HepG2 (cell line): ENCODE data around the gene PCGF2. TPM values are rescaled to one million over a fixed set of nuclear protein-coding genes. Genes with fewer than 3 reads are reported as not detected.

Source experiments
- AKAP8 ChIP-seq: sonication (generic); formaldehyde crosslinking; IDR thresholded peaks from 2 replicates; pipeline ENCODE4 v1.5.1; 2020; ENCODE audit warnings: mild to moderate bottlenecking, missing genetic modification reagents
- ASH2L ChIP-seq: fragments of 300-600, 200-600 bp; sonication (generic); IDR thresholded peaks from 2 replicates; pipeline ENCODE4 v1.7.0; 2017; ENCODE audit warnings: low read depth, mild to moderate bottlenecking, moderate library complexity, mixed read lengths, low read length; ENCODE audit not compliant: insufficient read length
- BCL6 ChIP-seq: IDR thresholded peaks from 2 replicates; pipeline ENCODE4 v1.6.1; 2016; ENCODE audit warnings: missing genetic modification reagents, missing compliant biosample characterization
- CEBPB ChIP-seq: IDR thresholded peaks from 2 replicates; pipeline ENCODE4 v1.6.1; 2011; ENCODE audit warnings: low read depth, low read length, improper control_type of control experiment, borderline replicate concordance
- KAT8 ChIP-seq: IDR thresholded peaks from 2 replicates; pipeline ENCODE4 v1.6.1; 2016; ENCODE audit warnings: missing genetic modification reagents, missing compliant biosample characterization
- NFE2 ChIP-seq: sonication (generic); formaldehyde crosslinking; IDR thresholded peaks from 2 replicates; pipeline ENCODE4 v1.4.0; 2020; ENCODE audit warnings: missing genetic modification reagents
- NR2F2 ChIP-seq: IDR thresholded peaks from 2 replicates; pipeline ENCODE4 v1.6.1; 2012; ENCODE audit warnings: low read depth, inconsistent platforms, borderline replicate concordance
- POLR2AphosphoS2 ChIP-seq: IDR thresholded peaks from 2 replicates; pipeline ENCODE4 v1.6.1; 2011; ENCODE audit warnings: low read depth, low read length, improper control_type of control experiment
- PRMT3 ChIP-seq: sonication (generic); formaldehyde crosslinking; IDR thresholded peaks from 2 replicates; pipeline ENCODE4 v1.8.1; 2022; ENCODE audit warnings: low read depth, mild to moderate bottlenecking, moderate library complexity, missing genetic modification reagents, borderline replicate concordance
- RNF2 ChIP-seq: fragments of 450-650 bp; conservative IDR thresholded peaks from 2 replicates; pipeline ENCODE4 v1.6.1; 2016; ENCODE audit warnings: low read depth
- ZFP1 ChIP-seq: IDR thresholded peaks from 2 replicates; pipeline ENCODE4 v1.6.1; 2016
- ZNF234 ChIP-seq: sonication (generic); formaldehyde crosslinking; conservative IDR thresholded peaks from 2 replicates; pipeline ENCODE4 v1.5.1; 2020; ENCODE audit warnings: mild to moderate bottlenecking, missing genetic modification reagents
- ZNF354B ChIP-seq: sonication (generic); formaldehyde crosslinking; IDR thresholded peaks from 2 replicates; pipeline ENCODE4 v1.8.0; 2022; ENCODE audit warnings: mild to moderate bottlenecking, missing genetic modification reagents
- ZNF547 ChIP-seq: sonication (generic); formaldehyde crosslinking; IDR thresholded peaks from 2 replicates; pipeline ENCODE4 v1.5.1; 2020; ENCODE audit warnings: mild to moderate bottlenecking, missing genetic modification reagents
- polyA plus RNA-seq, 8 experiments: library from polyadenylated mRNA; depleted of rRNA in 3 of 8; stranded (reverse) in 7 of 8; unstranded in 1 of 8; fragments of >200 nt; fragmentation: Illumina TruSeq in 4 of 8; extraction: Trizol in 4 of 8; gene quantifications; 2 replicates each; pipeline versions ENCODE4 v1.2.1 to v1.2.3, GENCODE V29; 2011 to 2016; ENCODE audit warnings: low read depth in 4 of 8, missing spikeins in 1 of 8, mixed read lengths in 1 of 8; ENCODE audit not compliant: insufficient read depth in 1 of 8
- total RNA-seq, 5 experiments: library from RNA; depleted of rRNA; stranded (reverse); fragments of >200 nt; fragmentation: Illumina TruSeq; extraction: Trizol; gene quantifications; 2 replicates each; pipeline ENCODE4 v1.2.3, GENCODE V29; 2016; ENCODE audit warnings: low read depth in 1 of 5
- TF ChIP-seq, protein P1 (sequence below): sonication (generic); formaldehyde crosslinking; IDR thresholded peaks from 2 replicates; pipeline ENCODE4 v1.5.1; 2020; ENCODE audit warnings: missing genetic modification reagents, mild to moderate bottlenecking, borderline replicate concordance
- TF ChIP-seq, protein P2 (sequence below): sonication (generic); formaldehyde crosslinking; IDR thresholded peaks from 2 replicates; pipeline ENCODE4 v1.4.0; 2020; ENCODE audit warnings: missing genetic modification reagents, borderline replicate concordance
- TF ChIP-seq, protein P3 (sequence below): sonication (generic); formaldehyde crosslinking; IDR thresholded peaks from 2 replicates; pipeline ENCODE4 v1.5.0; 2020; ENCODE audit warnings: missing genetic modification reagents
- TF ChIP-seq, protein P4 (sequence below): sonication (generic); formaldehyde crosslinking; IDR thresholded peaks from 2 replicates; pipeline ENCODE4 v1.8.0; 2022; ENCODE audit warnings: mild to moderate bottlenecking, missing genetic modification reagents, moderate library complexity

The PCGF2 gene
- total and polyA plus RNA-seq, 2 of the 13 experiments (the other 11 are each of a cell fraction or from before 2014, with no cell fraction given) = 11.6 to 29.4 TPM

DNA sequence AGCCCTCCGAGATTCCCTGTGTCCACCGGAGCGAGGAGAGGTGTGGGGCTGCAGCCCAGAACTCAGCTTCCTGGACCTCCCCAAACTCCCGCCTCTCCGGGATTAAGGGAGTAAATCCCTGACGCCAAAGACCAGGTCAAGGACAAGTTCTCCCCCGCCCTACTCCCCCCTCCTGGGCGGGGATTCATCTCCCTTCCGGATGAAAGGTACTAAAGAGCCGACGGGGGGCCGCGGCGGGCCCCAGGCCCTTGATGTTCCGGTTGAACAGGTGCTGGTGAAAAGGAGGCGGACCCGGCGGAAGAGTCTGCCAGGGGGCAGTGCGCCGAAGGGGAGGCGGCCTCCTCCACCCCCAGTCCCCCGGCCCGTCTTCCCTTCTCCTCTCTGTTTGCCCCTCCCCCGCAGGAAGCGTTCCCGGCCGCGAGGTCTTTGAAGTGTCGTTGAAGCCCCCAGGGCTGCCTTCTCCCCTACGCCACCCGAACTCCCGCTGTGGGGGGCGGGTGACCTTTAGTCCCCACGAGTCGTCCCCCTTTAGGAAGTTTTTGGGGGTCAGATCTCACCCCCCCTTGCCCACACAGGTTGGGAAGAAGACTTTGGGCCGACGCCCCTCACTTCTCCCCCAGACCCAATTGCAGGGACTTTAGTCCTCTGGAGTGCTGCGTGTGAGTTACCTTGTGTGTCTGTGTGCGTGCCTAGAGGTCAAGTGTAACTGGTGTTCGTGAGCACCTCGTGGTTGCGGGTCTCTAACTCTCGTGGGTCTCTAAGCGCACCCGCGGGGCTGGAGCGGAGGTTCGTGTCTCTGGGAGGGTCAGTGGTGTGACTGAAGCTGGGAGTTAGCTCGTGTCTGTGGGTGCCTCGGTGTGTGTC lies 44.2 kb downstream of the PCGF2 start (continued):
- TF ChIP-seq, protein P1, sequence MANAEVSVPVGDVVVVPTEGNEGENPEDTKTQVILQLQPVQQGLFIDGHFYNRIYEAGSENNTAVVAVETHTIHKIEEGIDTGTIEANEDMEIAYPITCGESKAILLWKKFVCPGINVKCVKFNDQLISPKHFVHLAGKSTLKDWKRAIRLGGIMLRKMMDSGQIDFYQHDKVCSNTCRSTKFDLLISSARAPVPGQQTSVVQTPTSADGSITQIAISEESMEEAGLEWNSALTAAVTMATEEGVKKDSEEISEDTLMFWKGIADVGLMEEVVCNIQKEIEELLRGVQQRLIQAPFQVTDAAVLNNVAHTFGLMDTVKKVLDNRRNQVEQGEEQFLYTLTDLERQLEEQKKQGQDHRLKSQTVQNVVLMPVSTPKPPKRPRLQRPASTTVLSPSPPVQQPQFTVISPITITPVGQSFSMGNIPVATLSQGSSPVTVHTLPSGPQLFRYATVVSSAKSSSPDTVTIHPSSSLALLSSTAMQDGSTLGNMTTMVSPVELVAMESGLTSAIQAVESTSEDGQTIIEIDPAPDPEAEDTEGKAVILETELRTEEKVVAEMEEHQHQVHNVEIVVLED (CRISPR knock-in tag) = peak; percentile 77
- peak; percentile 93 for TF ChIP-seq NR2F2
- peak; percentile 44; the same call in 1 of the 2 replicates for TF ChIP-seq PRMT3 (CRISPR knock-in tag)
- TF ChIP-seq AKAP8 (CRISPR knock-in tag) = peak; percentile 94; the same call in 1 of the 2 replicates
- no peak for TF ChIP-seq POLR2AphosphoS2
- no peak for TF ChIP-seq ZNF234 (CRISPR knock-in tag)
- TF ChIP-seq ASH2L = peak; percentile 94
- TF ChIP-seq, protein P2, sequence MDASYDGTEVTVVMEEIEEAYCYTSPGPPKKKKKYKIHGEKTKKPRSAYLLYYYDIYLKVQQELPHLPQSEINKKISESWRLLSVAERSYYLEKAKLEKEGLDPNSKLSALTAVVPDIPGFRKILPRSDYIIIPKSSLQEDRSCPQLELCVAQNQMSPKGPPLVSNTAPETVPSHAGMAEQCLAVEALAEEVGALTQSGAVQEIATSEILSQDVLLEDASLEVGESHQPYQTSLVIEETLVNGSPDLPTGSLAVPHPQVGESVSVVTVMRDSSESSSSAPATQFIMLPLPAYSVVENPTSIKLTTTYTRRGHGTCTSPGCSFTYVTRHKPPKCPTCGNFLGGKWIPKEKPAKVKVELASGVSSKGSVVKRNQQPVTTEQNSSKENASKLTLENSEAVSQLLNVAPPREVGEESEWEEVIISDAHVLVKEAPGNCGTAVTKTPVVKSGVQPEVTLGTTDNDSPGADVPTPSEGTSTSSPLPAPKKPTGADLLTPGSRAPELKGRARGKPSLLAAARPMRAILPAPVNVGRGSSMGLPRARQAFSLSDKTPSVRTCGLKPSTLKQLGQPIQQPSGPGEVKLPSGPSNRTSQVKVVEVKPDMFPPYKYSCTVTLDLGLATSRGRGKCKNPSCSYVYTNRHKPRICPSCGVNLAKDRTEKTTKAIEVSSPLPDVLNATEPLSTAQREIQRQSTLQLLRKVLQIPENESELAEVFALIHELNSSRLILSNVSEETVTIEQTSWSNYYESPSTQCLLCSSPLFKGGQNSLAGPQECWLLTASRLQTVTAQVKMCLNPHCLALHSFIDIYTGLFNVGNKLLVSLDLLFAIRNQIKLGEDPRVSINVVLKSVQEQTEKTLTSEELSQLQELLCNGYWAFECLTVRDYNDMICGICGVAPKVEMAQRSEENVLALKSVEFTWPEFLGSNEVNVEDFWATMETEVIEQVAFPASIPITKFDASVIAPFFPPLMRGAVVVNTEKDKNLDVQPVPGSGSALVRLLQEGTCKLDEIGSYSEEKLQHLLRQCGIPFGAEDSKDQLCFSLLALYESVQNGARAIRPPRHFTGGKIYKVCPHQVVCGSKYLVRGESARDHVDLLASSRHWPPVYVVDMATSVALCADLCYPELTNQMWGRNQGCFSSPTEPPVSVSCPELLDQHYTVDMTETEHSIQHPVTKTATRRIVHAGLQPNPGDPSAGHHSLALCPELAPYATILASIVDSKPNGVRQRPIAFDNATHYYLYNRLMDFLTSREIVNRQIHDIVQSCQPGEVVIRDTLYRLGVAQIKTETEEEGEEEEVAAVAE (CRISPR knock-in tag) = no peak; the same call in none of the 2 replicates
- no peak for TF ChIP-seq CEBPB
- TF ChIP-seq ZFP1 (CRISPR knock-in tag) = peak; percentile 96; the same call in 1 of the 2 replicates
- TF ChIP-seq ZNF547 (CRISPR knock-in tag) = no peak; the same call in 1 of the 2 replicates
- TF ChIP-seq ZNF354B (CRISPR knock-in tag) = peak; percentile 98
- TF ChIP-seq, protein P3, sequence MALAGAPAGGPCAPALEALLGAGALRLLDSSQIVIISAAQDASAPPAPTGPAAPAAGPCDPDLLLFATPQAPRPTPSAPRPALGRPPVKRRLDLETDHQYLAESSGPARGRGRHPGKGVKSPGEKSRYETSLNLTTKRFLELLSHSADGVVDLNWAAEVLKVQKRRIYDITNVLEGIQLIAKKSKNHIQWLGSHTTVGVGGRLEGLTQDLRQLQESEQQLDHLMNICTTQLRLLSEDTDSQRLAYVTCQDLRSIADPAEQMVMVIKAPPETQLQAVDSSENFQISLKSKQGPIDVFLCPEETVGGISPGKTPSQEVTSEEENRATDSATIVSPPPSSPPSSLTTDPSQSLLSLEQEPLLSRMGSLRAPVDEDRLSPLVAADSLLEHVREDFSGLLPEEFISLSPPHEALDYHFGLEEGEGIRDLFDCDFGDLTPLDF (CRISPR knock-in tag) = peak; percentile 88
- TF ChIP-seq, protein P4, sequence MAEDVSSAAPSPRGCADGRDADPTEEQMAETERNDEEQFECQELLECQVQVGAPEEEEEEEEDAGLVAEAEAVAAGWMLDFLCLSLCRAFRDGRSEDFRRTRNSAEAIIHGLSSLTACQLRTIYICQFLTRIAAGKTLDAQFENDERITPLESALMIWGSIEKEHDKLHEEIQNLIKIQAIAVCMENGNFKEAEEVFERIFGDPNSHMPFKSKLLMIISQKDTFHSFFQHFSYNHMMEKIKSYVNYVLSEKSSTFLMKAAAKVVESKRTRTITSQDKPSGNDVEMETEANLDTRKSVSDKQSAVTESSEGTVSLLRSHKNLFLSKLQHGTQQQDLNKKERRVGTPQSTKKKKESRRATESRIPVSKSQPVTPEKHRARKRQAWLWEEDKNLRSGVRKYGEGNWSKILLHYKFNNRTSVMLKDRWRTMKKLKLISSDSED (CRISPR knock-in tag) = 0 out of 2 replicates have a peak, but pooled peaks have one; percentile 18
- no peak; the same call in 1 of the 2 replicates for TF ChIP-seq RNF2
- TF ChIP-seq BCL6 (CRISPR knock-in tag) = peak; percentile 97
- peak; percentile 94 for TF ChIP-seq KAT8 (CRISPR knock-in tag)
- no peak for TF ChIP-seq NFE2 (CRISPR knock-in tag)
